NCI-H524 treated with DMSO at 0.1 percent for 48 hours (cell line): ENCODE results near the gene HMCN2.

Experiments used
- DNase-seq: peaks from one replicate; lab custom pipeline; 2025; lab: John Stamatoyannopoulos, UW

HMCN2 gene

GRCh38 chr9:130290291-130291181 lies 25.0 kb downstream of the HMCN2 start:
- no peak for DNase-seq

- no peak for DNase-seq
Observed at GRCh38 chr9:130291474-130291873, 25.9 kb downstream of the HMCN2 start.

DNA sequence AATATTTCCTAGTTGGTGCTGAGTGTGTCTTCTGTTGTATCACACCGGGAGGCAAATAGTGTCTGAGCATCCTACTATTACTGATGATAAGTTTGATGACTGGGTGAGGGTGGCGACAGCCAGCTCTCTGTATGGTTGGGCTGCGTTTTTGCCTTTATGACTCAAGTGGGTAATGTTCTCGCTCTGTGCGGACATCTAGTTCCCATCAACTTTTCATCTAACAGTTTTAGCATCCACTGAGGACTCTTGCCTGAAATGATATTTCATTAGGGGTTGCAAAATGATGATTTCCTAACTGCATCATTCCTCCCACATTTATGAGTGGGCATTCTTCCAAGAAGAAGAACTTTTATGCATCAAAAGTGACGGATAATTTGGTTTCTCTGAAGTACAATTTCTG lies 26.5 kb downstream of the HMCN2 start:
- DNase-seq, result no peak

GRCh38 chr9:130294664-130295063 lies 29.1 kb downstream of the HMCN2 start:
- no peak for DNase-seq

- no peak for DNase-seq
Observed at GRCh38 chr9:130295431-130295830, 29.9 kb downstream of the HMCN2 start.

DNA sequence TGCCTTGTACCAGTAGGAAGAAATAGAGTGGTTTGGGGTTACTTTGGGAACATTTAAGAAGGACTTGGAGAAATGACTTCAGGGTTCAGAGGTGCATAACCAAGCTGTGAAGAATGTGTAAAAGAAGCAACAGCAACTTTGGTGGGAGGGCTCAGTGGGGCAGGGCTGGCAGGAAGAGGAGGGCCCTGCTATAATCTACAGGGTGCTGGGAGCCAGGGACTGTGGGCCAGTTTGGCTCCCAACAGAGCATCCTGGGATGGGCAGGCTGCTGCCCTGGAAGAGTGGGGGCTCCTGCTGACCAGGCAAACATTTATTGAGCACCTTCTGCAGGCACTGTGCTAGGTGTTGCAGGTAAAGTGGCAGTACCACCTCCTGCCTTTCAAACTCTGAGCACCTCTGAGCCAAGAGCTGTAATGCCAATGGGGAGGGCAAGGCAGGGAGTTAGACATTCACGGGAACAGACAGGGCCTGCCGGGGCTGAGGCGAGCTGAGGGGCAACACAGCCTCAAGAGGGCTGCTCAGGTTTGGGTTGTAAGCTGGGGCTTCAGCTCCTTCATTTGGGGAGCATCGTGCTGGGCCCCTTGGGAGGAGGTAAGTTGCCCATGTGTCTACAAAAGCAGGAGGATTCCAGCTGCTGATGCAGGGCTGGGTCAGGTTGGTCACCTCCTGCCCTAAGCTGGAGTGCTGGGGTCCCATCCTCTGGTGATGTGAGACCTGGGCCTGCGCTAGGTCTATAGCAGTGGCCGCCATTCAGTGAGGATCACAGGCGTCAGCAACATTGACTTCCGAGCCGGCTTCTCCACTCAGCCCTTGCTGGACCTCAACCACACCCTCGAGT lies 30.6 kb downstream of the HMCN2 start:
- no peak for DNase-seq

- no peak for DNase-seq
Observed at GRCh38 chr9:130296783-130297055, 31.2 kb downstream of the HMCN2 start.

DNA sequence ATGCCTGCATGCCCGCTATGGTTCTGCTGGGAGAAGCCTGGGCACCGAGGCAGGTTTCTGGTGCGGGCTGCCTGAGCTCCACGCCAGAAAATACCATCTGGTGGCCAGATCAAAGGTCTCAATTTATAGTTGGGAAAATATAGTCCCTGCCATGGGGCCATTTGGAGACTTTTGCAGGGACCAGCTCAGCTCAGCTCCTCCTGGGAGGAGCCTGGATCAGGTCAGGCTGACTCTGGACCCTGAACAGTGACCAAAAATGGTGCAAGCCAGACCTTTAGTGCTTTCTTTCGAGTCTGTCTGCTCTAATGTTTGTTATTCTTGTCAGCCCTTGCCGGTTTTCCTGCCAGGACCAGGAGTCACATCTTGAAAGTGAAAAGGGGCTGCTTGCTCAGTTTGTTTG lies 31.8 kb downstream of the HMCN2 start:
- DNase-seq, result no peak

DNA sequence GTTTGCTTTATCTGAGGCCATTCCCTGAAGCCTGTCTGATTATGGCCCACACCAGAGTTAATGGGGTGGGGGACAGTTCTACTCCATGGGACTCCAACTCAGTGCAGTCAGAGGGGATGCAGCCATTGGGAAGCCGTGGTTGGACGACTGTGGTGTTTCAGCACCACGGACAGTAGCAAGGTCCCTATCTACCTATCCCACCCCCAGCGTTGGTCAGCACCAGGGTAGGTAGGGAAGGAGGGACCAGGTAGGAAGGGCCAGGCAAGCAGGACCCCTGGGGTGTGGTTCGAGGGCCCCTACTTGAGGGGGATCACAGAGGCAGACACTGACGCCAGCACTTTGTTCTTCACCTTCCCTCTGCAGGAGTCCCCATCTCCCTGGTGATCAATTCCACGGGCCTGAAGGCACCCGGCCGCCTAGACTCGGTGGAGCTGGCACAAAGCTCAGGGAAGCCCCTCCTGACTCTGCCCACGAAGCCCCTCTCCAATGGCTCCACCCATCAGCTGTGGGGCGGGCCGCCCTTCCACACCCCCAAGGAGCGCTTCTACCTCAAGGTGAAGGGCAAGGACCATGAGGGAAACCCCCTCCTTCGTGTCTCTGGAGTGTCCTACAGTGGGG lies 33.2 kb downstream of the HMCN2 start:
- no peak for DNase-seq

- DNase-seq, result no peak
Observed at GRCh38 chr9:130299785-130300615, 34.4 kb downstream of the HMCN2 start.

- no peak for DNase-seq
Observed at GRCh38 chr9:130300739-130301138, 35.2 kb downstream of the HMCN2 start.

GRCh38 chr9:130301483-130302286 lies 36.1 kb downstream of the HMCN2 start:
- DNase-seq, result no peak

DNA sequence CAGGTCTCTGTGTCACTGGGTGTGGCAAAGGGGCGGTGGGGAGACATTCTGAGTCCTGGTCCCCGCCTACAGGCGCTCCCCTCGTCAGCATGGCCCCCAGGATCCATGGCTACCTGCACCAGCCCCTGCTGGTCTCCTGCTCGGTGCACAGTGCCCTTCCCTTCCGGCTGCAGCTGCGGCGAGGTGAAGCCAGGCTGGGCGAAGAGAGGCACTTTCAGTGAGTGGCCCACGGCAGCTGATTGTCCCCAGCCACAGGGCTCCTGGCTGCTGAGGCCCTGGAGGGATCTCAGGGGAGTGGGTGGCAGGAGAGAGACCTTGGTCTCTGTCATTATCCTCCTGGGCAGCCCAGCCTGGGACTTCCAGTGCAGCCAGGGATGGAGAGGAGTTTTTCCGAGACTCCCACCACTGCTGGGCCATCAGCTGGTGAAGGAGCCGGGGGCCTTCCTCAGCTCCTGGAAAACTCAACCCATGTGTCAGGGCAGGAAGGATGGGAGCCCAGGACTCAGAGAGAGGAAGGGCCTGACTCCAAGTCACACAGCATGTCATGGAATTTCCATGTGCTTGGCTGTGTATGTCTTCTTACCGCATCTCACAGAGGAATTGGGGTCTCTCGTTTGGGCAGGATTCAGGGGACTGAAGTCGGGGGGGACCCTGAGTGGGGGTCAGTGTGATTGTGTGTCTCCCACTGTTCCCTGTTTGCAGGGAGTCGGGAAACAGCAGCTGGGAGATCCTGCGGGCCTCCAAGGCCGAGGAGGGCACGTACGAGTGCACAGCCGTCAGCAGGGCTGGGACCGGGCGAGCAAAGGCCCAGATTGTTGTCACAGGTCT lies 37.4 kb downstream of the HMCN2 start:
- no peak for DNase-seq

- no peak for DNase-seq
Observed at GRCh38 chr9:130303613-130304055, 38.1 kb downstream of the HMCN2 start.

GRCh38 chr9:130304116-130304515 lies 38.6 kb downstream of the HMCN2 start:
- no peak for DNase-seq

DNA sequence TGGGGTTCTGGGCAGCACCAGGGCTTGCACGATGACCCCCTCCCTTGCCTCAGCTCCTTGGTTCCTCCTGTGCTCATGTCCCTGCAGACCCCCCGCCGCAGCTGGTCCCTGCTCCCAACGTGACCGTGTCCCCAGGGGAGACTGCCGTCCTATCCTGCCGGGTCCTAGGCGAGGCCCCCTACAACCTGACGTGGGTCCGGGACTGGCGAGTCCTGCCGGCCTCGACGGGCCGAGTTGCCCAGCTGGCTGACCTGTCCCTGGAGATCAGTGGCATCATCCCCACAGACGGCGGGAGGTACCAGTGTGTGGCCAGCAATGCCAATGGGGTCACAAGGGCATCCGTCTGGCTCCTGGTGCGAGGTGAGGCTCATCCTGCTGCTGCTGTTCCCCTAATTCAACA lies 39.1 kb downstream of the HMCN2 start:
- no peak for DNase-seq

GRCh38 chr9:130305381-130305780 lies 39.8 kb downstream of the HMCN2 start:
- no peak for DNase-seq

DNA sequence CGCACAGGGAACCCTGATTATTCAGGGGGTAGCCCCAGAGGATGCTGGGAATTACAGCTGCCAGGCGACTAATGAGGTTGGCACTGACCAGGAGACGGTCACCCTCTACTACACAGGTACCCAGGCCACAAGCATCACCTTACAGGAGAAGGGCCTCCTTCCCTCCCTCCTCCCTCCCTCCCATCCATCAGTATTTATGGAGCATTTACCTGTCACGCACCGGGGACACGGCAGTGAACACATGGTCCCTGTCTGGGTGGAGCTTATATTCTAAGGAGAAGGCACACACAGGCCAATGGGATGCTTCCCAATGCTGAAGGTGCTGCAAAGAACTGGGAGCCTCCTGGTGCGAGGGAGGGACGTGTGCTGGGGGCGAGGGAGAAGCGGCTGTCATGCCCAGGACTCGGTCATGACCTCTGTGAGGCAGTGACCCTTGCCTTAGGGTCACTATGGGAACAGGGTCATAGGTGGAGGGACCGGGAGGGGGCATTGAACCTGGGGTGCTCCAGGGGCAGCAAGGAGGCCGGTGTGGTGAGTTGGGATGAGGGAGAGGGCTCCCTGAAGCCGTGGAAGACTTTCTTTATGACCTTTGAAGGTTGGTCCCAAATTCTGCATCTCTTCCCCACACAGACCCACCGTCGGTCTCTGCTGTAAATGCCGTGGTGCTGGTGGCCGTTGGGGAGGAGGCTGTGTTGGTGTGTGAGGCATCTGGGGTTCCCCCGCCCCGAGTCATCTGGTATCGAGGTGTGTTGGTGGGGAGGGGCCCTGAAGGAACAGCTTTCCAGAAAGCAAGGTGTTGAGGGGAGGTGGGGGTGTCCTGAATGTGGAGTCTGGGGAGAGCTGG lies 41.5 kb downstream of the HMCN2 start:
- DNase-seq, result no peak

- no peak for DNase-seq
Observed at GRCh38 chr9:130307667-130307943, 42.0 kb downstream of the HMCN2 start.
